NCI-H510A treated with DMSO at 0.1 percent for 48 hours (cell line): ENCODE data around the gene ABCA13.

Source experiments
- DNase-seq: peaks from one replicate; lab custom pipeline; 2025; lab: John Stamatoyannopoulos, UW

Gene ABCA13

GRCh38 chr7:48518092-48518491 is 346.8 kb downstream of the ABCA13 start:
- DNase-seq = no peak

GRCh38 chr7:48522692-48523091 is 351.4 kb downstream of the ABCA13 start:
- DNase-seq = no peak

- no peak for DNase-seq
Measured at GRCh38 chr7:48525736-48526732, 354.8 kb downstream of the ABCA13 start.

GRCh38 chr7:48528646-48529045 is 357.4 kb downstream of the ABCA13 start:
- DNase-seq = no peak

- no peak for DNase-seq
Measured at GRCh38 chr7:48537561-48537960, 366.3 kb downstream of the ABCA13 start.

GRCh38 chr7:48540746-48541145 is 369.5 kb downstream of the ABCA13 start:
- DNase-seq = no peak

- no peak for DNase-seq
Measured at GRCh38 chr7:48548667-48549066, 377.4 kb downstream of the ABCA13 start.

- no peak for DNase-seq
Measured at GRCh38 chr7:48551652-48552051, 380.4 kb downstream of the ABCA13 start.

- DNase-seq = no peak
Measured at GRCh38 chr7:48563334-48563733, 392.1 kb downstream of the ABCA13 start.

GRCh38 chr7:48575516-48575915 is 404.3 kb downstream of the ABCA13 start:
- no peak for DNase-seq

- no peak for DNase-seq
Measured at GRCh38 chr7:48587475-48587874, 416.2 kb downstream of the ABCA13 start.

- DNase-seq = no peak
Measured at GRCh38 chr7:48594349-48594748, 423.1 kb downstream of the ABCA13 start.

GRCh38 chr7:48595756-48596155 is 424.5 kb downstream of the ABCA13 start:
- no peak for DNase-seq

- no peak for DNase-seq
Measured at GRCh38 chr7:48610705-48611104, 439.4 kb downstream of the ABCA13 start.

GRCh38 chr7:48611993-48612392 is 440.7 kb downstream of the ABCA13 start:
- DNase-seq = no peak

- no peak for DNase-seq
Measured at GRCh38 chr7:48617508-48617907, 446.2 kb downstream of the ABCA13 start.

GRCh38 chr7:48617993-48618392 is 446.7 kb downstream of the ABCA13 start:
- DNase-seq = no peak

GRCh38 chr7:48621076-48621475 is 449.8 kb downstream of the ABCA13 start:
- DNase-seq = no peak

- no peak for DNase-seq
Measured at GRCh38 chr7:48627164-48627563, 455.9 kb downstream of the ABCA13 start.

GRCh38 chr7:48628793-48629349 is 457.6 kb downstream of the ABCA13 start:
- DNase-seq = no peak

- DNase-seq = no peak
Measured at GRCh38 chr7:48634116-48634632, 462.9 kb downstream of the ABCA13 start.

GRCh38 chr7:48635796-48636195 is 464.5 kb downstream of the ABCA13 start:
- no peak for DNase-seq

- no peak for DNase-seq
Measured at GRCh38 chr7:48636391-48637015, 465.2 kb downstream of the ABCA13 start.
